Measurements from ENCODE around the gene MCFD2.
"Not testable (repeated sequence)": the region's sequence is repeated elsewhere in the genome, so short reads cannot be mapped to it uniquely, and the experiment has no call there.

Gene MCFD2

DNA sequence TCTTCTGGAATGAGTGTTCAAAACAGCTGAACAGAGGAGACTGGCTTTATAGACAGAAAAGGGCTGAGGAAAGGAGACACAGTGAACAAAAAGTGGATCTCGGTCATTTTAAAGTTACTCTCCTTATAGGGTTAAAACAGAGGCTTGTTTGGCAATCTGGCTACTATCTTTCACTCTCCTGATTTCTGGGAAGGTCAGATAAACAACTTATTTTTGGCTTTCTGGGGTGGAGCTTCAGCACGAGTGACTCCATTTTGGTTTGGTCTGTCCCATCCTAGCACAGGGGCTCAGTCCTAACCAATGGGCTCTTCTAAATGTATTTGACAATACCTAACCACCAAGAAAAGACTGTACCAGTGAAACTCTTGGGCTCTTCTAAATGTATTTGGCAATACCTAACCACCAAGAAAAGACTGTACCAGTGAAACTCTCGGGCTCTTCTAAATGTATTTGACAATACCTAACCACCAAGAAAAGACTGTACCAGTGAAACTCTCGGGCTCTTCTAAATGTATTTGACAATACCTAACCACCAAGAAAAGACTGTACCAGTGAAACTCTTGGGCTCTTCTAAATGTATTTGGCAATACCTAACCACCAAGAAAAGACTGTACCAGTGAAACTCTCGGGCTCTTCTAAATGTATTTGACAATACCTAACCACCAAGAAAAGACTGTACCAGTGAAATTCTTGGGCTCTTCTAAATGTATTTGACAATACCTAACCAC, 39.5 kb downstream of the MCFD2 start:
- DNase-seq (ENCODE audit: extremely low spot score, insufficient read length, low read depth), result not testable (repeated sequence)

DNA sequence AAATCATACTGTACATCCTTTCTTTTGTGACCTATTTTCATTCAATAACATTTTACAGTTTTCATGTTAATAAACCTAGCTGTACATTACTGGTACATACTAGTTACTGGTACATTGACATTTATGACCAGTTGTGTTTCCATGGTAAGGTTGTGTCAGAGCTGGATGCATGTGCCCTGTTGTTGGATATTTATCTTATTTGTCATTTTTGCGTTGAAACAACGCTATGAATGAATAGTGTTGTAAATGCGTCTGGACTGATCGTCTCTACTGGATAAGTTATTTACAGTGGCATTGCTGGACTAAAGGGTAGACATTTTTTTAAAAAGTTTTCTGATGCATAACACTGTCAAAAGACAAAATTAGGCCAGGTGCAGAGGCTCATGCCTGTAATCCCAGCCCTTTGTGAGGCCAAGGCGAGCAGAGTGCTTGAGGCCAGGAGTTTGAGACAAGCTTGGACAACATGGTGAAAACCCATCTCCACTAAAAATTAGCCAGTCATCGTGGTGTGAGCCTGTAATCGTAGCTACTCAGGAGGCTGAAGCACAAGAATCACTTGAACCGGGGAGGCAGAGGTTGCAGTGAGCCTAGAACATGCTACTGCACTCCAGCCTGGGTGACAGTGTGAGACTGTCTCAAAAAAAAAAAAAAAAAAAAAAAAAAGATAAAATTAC, 40.2 kb downstream of the MCFD2 start:
- no peak for DNase-seq (ENCODE audit: extremely low spot score, insufficient read length, low read depth)
- no peak for FAIRE-seq

More for the DNA sequence above, 39.5 kb downstream of the MCFD2 start:
- FAIRE-seq, result not testable (repeated sequence)

- DNase-seq (ENCODE audit: extremely low spot score, insufficient read length, low read depth) (no peak), FAIRE-seq (no peak)
Measured at GRCh38 chr2:46874236-46874929, 41.2 kb downstream of the MCFD2 start.

DNA sequence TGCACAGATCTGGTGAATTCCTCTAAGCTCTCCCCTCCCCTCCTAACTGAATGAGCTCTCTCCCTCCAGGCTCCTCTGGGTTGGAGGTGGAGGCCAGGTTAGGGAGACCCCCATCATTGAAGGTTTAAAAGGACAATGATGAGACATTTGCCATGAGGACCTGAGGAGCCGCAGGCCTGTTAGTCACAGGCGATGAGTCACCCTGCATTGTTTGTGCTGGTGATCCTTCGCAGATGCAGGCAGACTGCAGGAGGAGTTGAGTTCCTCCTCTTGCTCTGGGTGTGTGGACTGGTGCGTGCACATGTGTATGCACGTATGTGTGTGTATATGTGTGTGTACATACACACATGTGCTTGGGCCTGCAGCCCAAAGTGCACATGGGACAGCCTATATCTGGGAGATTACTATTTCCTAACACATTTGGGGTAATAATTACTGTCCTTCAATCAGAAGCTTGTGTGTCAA, 42.0 kb downstream of the MCFD2 start:
- FAIRE-seq (no peak), DNase-seq (ENCODE audit: extremely low spot score, insufficient read length, low read depth) (no peak)

DNA sequence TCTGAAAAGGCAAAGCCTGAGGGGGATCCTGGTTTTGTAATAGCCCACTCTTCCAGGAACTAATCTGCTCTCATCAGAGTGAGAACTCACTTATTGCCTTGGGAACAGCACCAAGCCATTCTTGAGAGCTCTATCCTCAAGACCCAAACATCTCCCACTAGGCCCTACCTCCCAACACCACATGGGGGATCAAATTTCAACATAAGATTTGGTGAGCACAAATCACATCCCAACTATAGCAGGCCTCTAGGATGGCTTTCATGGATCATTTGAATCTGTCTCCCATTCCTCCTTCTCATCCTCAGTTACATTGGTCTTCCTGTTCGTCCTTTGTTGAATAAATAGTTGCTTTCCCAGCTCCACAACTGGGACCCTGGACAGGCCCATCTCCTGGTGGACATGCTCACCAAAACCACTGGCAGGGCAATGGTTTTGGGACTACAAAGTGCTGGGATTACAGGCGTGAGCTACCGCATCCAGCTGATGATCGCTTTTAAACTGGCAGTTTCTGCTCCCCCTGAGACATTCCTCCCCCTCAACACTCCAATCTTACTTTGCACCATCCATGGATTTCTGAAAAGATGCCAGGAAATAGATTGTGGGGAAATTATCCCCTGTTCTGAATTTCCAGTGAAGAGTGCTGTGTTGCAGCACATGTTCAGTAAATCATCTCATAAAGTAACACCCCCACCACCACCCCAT, 42.6 kb downstream of the MCFD2 start:
- DNase-seq (ENCODE audit: extremely low spot score, insufficient read length, low read depth) (no peak), FAIRE-seq (no peak)

DNA sequence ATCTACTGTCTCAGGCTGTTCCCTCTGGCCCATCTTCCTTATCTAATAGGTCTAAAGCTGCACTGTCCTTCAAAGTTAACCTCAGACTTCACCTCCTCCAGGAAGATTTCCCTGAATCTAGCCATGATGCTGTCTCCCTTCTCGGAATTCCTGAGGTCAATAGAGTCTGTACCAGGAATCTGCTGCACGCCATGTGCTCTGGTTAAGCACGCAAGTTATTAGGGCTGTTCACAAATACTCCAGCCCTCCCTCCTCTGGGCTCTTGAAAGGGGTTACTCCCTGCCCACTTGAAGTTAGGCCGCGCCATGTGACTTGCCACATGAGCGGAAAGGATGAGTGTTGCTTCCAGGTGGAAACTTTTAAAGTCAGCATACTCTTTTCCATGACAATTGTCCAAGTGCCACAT, 43.6 kb downstream of the MCFD2 start:
- FAIRE-seq (no peak), DNase-seq (ENCODE audit: extremely low spot score, insufficient read length, low read depth) (no peak)

DNA sequence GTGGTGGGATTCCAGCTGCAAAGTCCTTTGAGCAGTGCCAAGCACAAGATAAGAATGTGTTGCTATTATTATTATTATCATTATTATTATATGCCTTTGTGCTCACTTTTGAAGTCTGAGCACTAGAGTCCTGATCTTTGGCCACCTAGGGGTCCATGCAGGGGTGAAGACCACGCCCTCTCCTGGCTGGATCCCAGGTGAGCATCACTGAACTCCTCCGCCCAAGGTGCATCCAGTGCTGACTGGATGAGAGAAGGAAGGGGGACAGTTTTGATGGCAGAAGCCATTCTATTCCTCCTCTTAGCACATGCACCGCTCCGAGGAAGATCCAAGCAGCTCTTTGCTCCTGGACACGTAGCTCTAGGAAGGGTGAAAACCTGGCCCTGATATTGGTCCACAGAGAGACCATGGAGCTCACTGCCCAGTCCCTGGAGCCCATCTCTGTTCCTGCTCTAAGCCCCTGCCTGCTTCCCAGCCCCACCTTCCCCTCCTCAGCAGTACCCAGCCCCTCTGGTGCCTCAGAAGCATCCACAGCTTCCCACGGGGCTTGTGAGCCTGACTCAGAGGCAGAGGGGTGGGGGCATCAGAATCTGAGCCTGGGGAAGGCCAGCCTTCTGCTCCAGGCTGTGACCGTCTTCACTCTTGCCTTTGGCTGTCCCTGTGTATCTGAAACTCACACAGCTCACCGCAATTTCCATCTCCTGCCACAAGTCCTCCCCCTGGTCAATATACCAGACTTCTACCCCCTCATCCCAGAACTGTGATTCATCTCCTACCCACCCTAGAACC, 45.4 kb downstream of the MCFD2 start:
- DNase-seq (ENCODE audit: extremely low spot score, insufficient read length, low read depth), result no peak
- no peak for FAIRE-seq

- FAIRE-seq, result no peak
- DNase-seq (ENCODE audit: extremely low spot score, insufficient read length, low read depth), result no peak
Measured at GRCh38 chr2:46869621-46870020, 46.0 kb downstream of the MCFD2 start.

- FAIRE-seq (no peak), DNase-seq (ENCODE audit: extremely low spot score, insufficient read length, low read depth) (no peak)
Measured at GRCh38 chr2:46866770-46867246, 48.8 kb downstream of the MCFD2 start.

DNA sequence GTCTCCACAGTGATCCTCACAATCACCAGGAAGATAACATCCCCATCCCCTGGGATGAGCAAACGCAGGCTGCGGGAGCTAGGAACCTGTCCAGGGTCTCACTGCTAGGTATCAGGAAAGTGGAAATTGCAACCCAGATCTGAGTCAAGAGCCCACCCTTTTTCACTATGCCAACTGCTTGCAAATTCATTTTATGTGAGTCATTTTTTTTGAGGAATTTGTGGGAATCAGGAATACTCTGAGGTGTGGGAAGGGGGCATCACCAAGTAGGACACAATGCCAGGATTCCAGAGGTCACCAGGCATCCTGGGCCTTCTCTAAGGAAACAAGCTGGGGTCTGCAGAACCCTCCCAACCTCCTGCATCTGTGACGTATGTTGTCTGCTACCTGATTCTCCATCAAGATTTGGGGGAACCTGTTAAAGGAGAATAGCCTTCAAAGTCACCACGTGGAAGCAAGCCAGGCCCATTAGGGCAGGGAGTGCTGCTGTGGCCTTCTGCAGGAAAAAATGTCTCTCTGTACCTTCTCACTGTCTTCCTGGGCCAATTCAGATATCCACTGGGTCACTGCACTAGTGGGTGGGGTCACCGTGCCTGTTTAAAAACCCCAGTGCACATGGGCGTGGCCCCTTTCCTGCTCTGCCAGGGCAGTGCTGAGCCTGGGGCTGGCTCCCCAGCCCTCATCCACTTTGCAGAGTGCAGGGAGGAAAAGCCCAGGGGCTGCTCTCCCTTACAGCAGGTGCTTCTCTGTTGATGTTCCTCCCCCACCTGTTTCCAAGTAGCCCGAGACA, 50.2 kb downstream of the MCFD2 start:
- FAIRE-seq (no peak), DNase-seq (ENCODE audit: extremely low spot score, insufficient read length, low read depth) (no peak)

- FAIRE-seq, result no peak
- no peak for DNase-seq (ENCODE audit: extremely low spot score, insufficient read length, low read depth)
Measured at GRCh38 chr2:46863882-46864281, 51.7 kb downstream of the MCFD2 start.

DNA sequence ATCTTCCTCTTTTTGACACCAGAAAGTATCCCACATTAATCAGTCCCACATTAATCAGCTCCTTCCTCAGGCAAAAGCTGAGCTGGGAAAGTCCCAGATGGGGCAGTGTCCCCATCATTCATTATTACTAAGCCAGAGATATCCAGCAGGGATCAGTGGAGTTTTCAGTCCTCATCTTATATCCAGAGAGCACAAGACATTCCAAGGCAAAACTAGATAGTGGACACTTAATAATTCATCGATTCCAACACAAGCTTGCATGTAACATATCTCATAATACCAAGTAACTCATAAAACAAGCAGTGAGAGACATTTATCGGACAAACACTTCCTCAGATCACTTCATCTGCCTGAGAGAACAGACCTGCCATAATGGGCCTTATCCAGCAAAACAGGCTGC, 53.1 kb downstream of the MCFD2 start:
- DNase-seq (ENCODE audit: extremely low spot score, insufficient read length, low read depth) (no peak), FAIRE-seq (no peak)

GRCh38 chr2:46861916-46862315, 53.7 kb downstream of the MCFD2 start:
- FAIRE-seq, result no peak
- no peak for DNase-seq (ENCODE audit: extremely low spot score, insufficient read length, low read depth)

- FAIRE-seq, result no peak
- DNase-seq (ENCODE audit: extremely low spot score, insufficient read length, low read depth), result no peak
Measured at GRCh38 chr2:46859482-46859881, 56.1 kb downstream of the MCFD2 start.

GRCh38 chr2:46858702-46859090, 56.9 kb downstream of the MCFD2 start:
- no peak for DNase-seq (ENCODE audit: extremely low spot score, insufficient read length, low read depth)
- FAIRE-seq, result no peak

GRCh38 chr2:46857871-46858701, 57.5 kb downstream of the MCFD2 start:
- FAIRE-seq (no peak), DNase-seq (ENCODE audit: extremely low spot score, insufficient read length, low read depth) (no peak)

DNA sequence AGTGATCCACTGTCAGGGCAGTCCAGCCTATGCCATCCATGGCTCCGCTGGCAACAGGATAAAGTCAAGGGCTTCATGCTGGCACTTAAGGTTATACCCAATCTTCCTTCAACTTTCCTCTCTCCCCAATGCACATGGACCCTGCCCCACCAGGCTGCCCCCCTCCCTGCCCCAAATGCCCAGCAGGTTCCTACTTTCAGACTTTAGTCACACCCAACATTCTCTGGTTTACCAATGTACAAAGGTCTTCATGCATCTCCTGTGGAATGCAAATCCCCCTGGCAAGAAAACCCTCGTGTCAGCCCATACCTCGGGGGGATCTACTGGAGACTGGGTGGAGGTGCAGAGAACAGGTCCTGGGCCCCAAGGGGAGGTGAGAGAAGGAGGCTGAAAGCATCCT, 59.3 kb downstream of the MCFD2 start:
- DNase-seq (ENCODE audit: extremely low spot score, insufficient read length, low read depth), result no peak
- FAIRE-seq, result no peak

GRCh38 chr2:46855805-46856204, 59.8 kb downstream of the MCFD2 start:
- no peak for DNase-seq (ENCODE audit: extremely low spot score, insufficient read length, low read depth)
- FAIRE-seq, result no peak

Measured in GM18507 (cell line).